Stimulated activated CD8-positive, alpha-beta memory T cell treated with anti-CD3 and anti-CD28 coated beads, Interleukin-4, amount 100 ng/mL, for 24 hours (primary cell): ENCODE data around the gene TEP1.
"Not testable (repeated sequence)": the region's sequence is repeated elsewhere in the genome, so short reads cannot be mapped to it uniquely, and the experiment has no call there.

Source experiments
- DNase-seq: peaks from one replicate; pipeline ENCODE4 v3.0.0-alpha.2; 2020; ENCODE audit warnings: low read depth

Gene TEP1

DNA sequence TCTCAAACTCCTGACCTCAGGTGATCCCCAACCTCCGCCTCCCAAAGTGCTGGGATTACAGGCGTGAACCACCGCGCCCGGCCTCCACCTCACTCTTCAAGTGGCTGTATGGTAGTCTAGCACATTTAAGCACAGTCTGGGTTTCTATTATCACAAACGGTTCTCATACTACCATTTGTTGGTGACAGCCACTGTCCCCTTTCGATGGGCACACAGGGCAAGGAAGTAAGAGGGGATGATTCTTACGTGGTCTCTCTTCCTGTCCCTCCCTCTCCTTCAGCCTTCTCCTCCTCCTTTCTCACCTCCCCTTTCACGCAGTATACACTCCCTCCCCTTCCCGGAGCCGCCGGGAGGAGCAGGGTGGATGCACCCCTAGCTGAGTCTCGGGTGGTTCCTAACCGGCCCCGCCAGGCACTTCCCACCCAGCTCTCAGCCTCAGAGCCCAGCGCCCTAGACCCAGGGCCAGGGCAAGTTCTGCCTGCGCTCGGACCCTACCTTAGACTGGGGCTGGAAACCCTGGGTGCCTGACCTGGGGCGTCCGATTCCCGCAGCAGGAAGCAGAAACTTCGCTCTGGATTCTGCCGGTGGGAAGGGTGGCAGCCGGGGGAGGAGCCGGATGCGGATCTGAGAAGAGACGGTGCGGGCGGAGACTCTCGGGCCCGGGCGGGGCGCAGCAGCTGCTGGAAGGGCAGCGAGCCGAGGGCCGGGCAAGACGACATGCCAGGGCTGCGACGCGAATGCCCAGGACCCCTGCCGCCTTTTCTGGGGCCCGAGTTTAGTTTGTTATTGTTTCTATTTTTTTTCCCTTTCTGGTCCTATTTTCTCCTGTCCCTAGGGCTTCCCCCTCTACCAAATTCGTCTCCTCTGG lies at the start of gene TEP1:
TSS of gene TEP1 (minus strand) at position 626 of the 868 bp plus-strand sequence. CDS start 5,062 bp downstream, outside the sequence.
- DNase-seq, result peak; percentile 65

- DNase-seq, result peak; percentile 98
These were observed 48.2 kb upstream of the TEP1 start, which contains the start of gene PIP4P1 for GRCh38 chr14:20461225-20462141. Gene PIP4P1, minus strand, starts transcription at chr14:20461434. Its CDS starts 109 bp downstream, at chr14:20461325.

GRCh38 chr14:20460458-20461224 lies 47.3 kb upstream of the TEP1 start:
- peak; percentile 28 for DNase-seq

DNA sequence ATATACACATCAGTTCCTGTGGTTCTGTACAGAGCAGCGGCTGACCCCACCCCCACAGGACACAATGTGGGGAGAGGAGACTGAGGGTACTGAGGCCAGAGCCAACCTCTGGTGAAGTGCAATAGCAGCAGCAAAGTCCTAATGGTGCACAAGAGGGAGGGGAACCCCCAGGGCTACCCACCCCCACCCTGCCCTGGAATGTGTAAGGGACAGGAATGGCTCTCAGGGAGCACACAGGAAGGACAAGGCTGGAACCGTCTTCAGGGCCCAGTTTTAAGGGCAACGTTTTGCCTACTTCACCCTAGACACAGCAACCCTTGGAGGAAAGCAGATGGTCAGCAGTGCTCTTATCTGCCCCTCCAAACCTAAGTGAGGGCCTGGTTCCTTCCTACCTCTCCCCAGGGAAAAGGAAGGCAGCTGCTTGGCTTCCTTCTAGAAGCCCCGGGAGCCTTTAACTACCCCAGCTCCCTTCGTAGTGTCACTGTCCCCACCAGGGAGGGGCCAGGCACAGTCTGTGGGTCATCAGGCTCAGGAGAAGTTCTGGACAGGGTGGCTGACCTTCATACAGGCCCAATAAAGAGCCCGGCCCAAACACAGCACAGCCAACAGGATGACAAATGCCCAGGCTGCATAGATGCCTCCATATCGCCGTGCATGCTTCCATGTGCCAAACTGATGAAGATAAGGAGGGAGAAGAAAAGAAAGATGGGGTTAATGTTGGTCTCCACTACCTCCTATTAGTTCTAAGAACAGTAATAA lies 44.9 kb upstream of the TEP1 start:
- DNase-seq, result no peak

- DNase-seq, result no peak
These were observed 43.7 kb upstream of the TEP1 start for GRCh38 chr14:20456971-20457370.

- DNase-seq, result peak; percentile 14
These were observed 42.3 kb upstream of the TEP1 start for GRCh38 chr14:20455355-20456300.

- DNase-seq, result peak; percentile 92
These were observed 41.4 kb upstream of the TEP1 start, which contains the start of the genes APEX1 and OSGEP for GRCh38 chr14:20454516-20455354. Gene APEX1, plus strand, starts transcription at chr14:20455226. Its CDS starts 420 bp downstream, at chr14:20455646. Gene OSGEP, minus strand, starts transcription at chr14:20454812. Its CDS starts 129 bp downstream, at chr14:20454683.

- not testable (repeated sequence) for DNase-seq
These were observed 39.5 kb upstream of the TEP1 start for GRCh38 chr14:20452831-20453230.

- no peak for DNase-seq
These were observed 33.6 kb upstream of the TEP1 start for GRCh38 chr14:20446889-20447288.

DNA sequence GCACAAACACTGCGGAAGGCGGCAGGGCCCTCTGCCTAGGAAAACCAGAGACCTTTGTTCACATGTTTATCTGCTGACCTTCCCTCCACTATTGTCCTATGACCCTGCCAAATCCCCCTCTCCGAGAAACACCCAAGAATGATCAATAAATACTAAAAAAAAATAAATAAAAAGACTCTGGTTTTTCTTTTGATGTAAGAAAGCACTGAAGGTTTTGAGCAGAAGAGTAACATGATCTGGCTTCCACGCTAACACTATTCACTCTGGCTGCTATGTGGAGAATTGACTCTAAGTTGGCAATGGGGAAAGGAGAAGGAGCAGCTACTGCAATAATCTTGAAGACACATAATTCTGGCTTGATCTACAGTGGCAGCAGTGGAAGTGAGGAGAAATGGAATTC lies 30.3 kb upstream of the TEP1 start:
- not testable (repeated sequence) for DNase-seq

DNA sequence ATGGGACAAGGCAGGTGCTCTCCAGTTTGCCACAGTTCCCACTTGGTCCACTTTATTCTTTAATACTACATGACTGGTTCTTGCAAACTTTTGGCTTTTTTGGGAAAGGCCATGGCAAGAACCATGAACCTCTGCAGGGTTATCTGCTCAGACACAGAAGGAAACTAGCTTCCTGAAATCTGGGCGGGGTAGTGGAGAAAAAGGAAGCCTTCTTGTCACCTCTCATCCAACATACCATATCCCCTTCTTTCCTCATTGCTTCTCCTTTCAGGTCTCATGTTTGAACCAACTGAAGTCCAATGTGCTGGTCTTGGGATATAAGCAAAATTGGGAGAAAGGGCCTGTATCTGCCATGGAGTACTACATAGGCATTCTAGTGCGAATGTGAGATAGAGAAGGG lies 28.2 kb upstream of the TEP1 start:
- DNase-seq, result no peak

GRCh38 chr14:20440882-20441281 lies 27.6 kb upstream of the TEP1 start:
- DNase-seq, result no peak

DNA sequence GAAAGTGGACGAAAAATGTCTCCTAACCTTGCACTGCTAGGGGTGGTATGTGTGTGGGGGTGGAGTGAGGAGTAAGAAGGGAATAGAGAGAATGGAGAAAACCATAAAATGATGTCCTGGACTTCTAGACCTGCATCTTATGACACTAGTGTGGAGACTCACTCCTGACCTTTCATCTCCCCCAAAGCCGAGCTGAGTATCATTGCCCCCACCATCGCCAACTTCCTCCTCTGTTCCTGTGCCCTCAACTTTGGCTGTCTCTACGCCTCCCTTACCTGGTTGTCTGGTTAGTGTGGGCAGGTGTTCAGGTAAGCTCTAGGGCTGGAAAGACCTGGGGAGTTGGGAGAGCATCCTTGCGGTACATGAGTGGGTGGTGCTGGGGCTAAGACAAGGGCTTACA lies 27.2 kb upstream of the TEP1 start:
- DNase-seq, result no peak

- DNase-seq, result no peak
These were observed 25.4 kb upstream of the TEP1 start for GRCh38 chr14:20438664-20439063.

- DNase-seq, result no peak
These were observed 23.1 kb upstream of the TEP1 start for GRCh38 chr14:20436363-20436755.

- no peak for DNase-seq
These were observed 22.5 kb upstream of the TEP1 start, which contains the start of gene KLHL33 for GRCh38 chr14:20435582-20436362. Gene KLHL33, minus strand, starts transcription at chr14:20436166. Its CDS starts 355 bp downstream, at chr14:20435811.

DNA sequence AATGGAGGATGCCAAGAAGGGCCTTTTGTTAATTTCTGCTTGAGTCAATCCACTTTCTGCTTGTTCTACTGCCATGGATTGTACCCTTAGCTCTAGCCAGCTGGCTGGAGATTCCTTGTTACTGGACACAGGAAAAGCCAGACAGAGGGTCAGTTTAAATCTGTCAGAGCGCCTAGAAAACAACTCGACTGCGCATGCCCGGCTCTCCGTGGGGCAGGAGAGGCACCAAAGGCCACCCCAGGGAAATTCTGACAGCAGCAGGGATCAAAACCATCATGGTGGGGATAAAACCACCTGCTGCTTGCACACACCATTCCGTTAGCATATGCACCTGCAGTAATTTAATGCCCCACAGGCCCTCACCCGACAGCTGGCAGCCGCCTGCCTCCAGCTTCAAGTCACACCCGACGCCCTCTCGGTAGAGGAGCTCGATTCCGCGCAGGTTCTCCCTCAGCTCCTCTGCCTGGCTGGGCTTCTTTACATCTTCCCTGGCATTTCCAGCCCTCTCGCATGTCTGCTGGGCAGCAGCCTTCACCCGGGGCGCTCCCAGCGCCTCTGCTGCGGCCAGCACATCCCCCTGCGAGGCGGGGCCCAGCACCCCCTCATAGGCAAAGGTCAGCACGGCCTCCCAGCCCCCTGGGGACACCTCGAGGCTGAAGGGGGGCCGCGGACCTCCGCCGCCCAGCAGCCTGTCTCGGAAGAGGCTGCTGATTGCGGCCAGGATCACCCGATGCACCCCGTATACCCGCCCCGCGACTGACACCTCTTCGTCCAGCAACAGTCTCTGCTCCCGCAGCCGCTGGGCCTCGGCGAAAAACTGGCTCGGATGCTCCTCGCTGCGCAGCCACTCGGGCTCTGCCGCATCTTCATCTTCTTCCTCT lies 21.6 kb upstream of the TEP1 start:
- no peak for DNase-seq
